Tibial nerve (tissue), 4 donors: ENCODE measurements around the gene TBC1D9. TPM values are rescaled to one million over a fixed set of nuclear protein-coding genes. Genes with fewer than 3 reads are reported as not detected.

Experiments
- DNase-seq, 2 donors: peaks; one replicate each; pipeline ENCODE4 v3.0.0-alpha.2; 2019; ENCODE audit warnings: low spot score in 2 of 2
- H3K27ac ChIP-seq, 4 donors: fragments of 200-600 bp; sonication (generic) in 3 of 4; one replicate each; pipeline ENCODE4 v1.5.1; 2017 to 2019; ENCODE audit warnings: mild to moderate bottlenecking in 1 of 4
- H3K27me3 ChIP-seq, 2 donors: fragments of 200-600 bp; sonication (generic) in 1 of 2; one replicate each; pipeline versions ENCODE4 v1.5.1 to v1.6.0; 2017 to 2019
- H3K36me3 ChIP-seq, 3 donors: fragments of 200-600 bp; sonication (generic); one replicate each; pipeline ENCODE4 v1.5.1; 2018 to 2019
- H3K4me1 ChIP-seq, 4 donors: fragments of 200-600 bp; sonication (generic) in 3 of 4; one replicate each; pipeline ENCODE4 v1.5.1; 2017 to 2019
- H3K4me3 ChIP-seq, 4 donors: fragments of 200-600 bp; sonication (generic) in 3 of 4; one replicate each; pipeline ENCODE4 v1.5.1; 2017 to 2019; ENCODE audit warnings: mild to moderate bottlenecking in 1 of 4, moderate library complexity in 1 of 4
- H3K9me3 ChIP-seq, 4 donors: fragments of 200-600 bp; sonication (generic) in 3 of 4; one replicate each; pipeline ENCODE4 v1.5.1; 2017 to 2019
- CTCF ChIP-seq, 5 experiments: fragments of 200-600 bp in 3 of 5; fragments of 450-650 bp in 2 of 5; sonication (generic) in 3 of 5; IDR thresholded peaks; one replicate each; pipeline ENCODE4 v1.5.1; 2016 to 2019; ENCODE audit warnings: antibody characterized with exemption in 5 of 5, mild to moderate bottlenecking in 3 of 5, moderate library complexity in 2 of 5
- EP300 ChIP-seq, 2 donors: sonication (generic); formaldehyde crosslinking; IDR thresholded peaks; one replicate each; pipeline ENCODE4 v1.6.1; 2017; ENCODE audit warnings: antibody characterized with exemption in 2 of 2, mild to moderate bottlenecking in 1 of 2
- POLR2A ChIP-seq, 2 donors: fragments of 450-650 bp; IDR thresholded peaks; one replicate each; pipeline ENCODE4 v1.6.1; 2017; ENCODE audit warnings: antibody characterized with exemption in 2 of 2, mild to moderate bottlenecking in 2 of 2, moderate library complexity in 2 of 2
- WGBS, 2 donors: methylation state at CpG; one replicate each; pipeline ENCODE4 v1.1.5; 2018; 5-methylcytosine and 5-hydroxymethylcytosine counted together
- total RNA-seq, 4 donors: library from RNA; depleted of rRNA; stranded (reverse); fragments of >200 nt; gene quantifications; one replicate each; pipeline ENCODE4 v1.1.0, GENCODE V29; 2016

TBC1D9 gene
- total RNA-seq, 4 donors from 2014 or later, result 18.4 to 23.7 (median 19.6) TPM

DNA sequence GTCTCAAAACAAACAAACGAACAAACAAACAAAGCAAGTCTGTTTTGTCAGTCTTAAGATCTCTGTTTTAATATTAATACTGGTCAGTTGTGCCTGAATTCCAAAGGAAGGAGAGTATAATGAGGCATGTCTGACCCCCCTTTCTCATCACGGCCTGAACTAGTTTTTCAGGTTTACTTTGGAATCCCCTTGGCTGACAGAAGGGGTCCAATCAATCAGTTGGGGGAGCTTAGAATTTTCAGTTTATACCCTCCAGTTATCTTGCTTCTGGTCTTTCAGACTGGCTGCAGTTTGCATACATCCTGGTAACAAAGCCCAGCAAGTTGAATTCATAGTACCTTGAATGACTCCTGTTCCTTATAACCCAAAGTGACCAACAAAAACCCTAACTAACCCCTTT lies 41.1 kb downstream of the TBC1D9 start:
- H3K36me3 ChIP-seq, result no peaks in the 10 kb centered on the region
- peaks cover 0 to 21% (median 12%) of the 10 kb centered on the region in 4 donors for H3K4me1 ChIP-seq
- no peak overlapping the region for H3K27ac ChIP-seq
- H3K9me3 ChIP-seq, result no peaks in the 10 kb centered on the region
- no peak for DNase-seq
- WGBS, 2 donors, result 70 to 83% methylated on average over 2 of the region's 2 CpGs
- H3K27me3 ChIP-seq, result no peaks in the 10 kb centered on the region
- TF ChIP-seq CTCF (IDR thresholded peaks at IDR 0.05) (no peak), POLR2A (IDR thresholded peaks at IDR 0.05) (no peak), EP300 (IDR thresholded peaks at IDR 0.05) (no peak)
- no peak overlapping the region for H3K4me3 ChIP-seq

GRCh38 chr4:140711910-140712309 lies 44.3 kb downstream of the TBC1D9 start:
- H3K4me3 ChIP-seq, result no peak overlapping the region
- no peak overlapping the region for H3K27ac ChIP-seq
- peaks cover 0 to under 1% (median 0%) of the 10 kb centered on the region in 4 donors for H3K4me1 ChIP-seq
- WGBS, 2 donors, result 81 to 83% methylated on average over 4 of the region's 4 CpGs
- H3K36me3 ChIP-seq, result no peaks in the 10 kb centered on the region
- DNase-seq, result no peak
- no peak for TF ChIP-seq EP300 (IDR thresholded peaks at IDR 0.05)
- no peak for TF ChIP-seq CTCF (IDR thresholded peaks at IDR 0.05)
- no peak for TF ChIP-seq POLR2A (IDR thresholded peaks at IDR 0.05)
- H3K9me3 ChIP-seq, result no peaks in the 10 kb centered on the region
- H3K27me3 ChIP-seq, result no peaks in the 10 kb centered on the region

DNA sequence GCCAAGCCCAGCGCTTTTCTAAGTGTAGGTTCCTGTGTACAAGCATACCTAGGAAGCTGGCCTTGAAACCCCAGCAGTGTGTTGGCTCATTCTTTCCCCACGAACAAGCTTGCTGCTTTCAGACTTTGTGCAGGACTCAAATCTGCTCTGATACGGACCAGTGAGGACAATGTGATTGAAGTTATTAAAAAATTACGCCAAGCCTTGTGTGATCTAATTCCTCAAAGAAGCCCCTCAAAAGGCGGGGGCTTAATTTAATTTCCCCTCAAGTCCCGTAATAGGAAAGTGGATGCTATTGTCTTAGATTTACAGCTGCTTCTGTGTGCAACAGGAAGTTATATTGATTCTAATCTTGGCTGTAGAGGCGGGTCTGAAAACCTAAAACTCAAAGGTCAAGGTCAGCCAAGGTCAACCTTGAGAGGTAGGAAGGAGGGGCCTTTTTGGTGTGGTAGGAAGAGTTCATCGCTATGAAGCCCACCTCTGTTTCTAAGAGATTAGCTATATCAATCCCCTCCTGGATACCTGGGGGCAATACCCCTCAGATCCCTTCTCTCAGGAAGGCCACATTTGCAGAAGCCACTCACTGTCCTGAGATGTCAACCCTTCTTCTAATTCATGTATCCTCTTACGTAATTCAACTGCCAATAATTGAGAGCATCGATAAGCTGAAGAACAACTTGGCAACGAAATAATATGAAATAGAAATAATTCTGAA lies 45.1 kb downstream of the TBC1D9 start:
- Histone ChIP-seq H3K27ac (no peak overlapping the region), H3K4me1 (no peaks in the 10 kb centered on the region), H3K27me3 (no peaks in the 10 kb centered on the region), H3K36me3 (no peaks in the 10 kb centered on the region), H3K4me3 (no peak overlapping the region), H3K9me3 (no peaks in the 10 kb centered on the region)
- no peak for DNase-seq
- TF ChIP-seq CTCF (IDR thresholded peaks at IDR 0.05) (no peak), EP300 (IDR thresholded peaks at IDR 0.05) (no peak), POLR2A (IDR thresholded peaks at IDR 0.05) (no peak)
- WGBS, 2 donors, result 74 to 75% methylated on average over 11 of the region's 11 CpGs

DNA sequence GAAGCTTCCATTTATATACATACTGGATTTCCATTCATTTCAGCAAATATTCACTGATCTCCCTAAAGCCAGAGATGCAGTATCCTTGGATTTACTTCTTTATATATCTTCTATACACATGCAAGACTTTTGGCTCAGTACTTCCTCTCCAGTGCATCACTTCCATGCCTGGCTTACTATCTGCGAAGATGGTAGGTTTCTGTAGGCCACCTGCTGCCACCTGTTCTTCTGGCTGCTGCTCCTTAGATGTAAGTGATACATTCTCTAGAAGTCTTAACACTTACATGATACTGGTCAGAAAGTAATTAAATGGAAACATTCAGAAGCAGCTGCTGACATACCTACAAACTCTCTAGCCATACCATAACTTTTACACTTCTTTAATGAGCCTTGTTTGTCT lies 48.9 kb downstream of the TBC1D9 start:
- H3K27ac ChIP-seq, result no peak overlapping the region
- DNase-seq, result no peak
- no peaks in the 10 kb centered on the region for H3K36me3 ChIP-seq
- 95 to 100% methylated on average over 1 of the region's 1 CpG for WGBS, 2 donors
- H3K27me3 ChIP-seq, result no peaks in the 10 kb centered on the region
- H3K4me3 ChIP-seq, result no peak overlapping the region
- TF ChIP-seq CTCF (IDR thresholded peaks at IDR 0.05) (no peak), POLR2A (IDR thresholded peaks at IDR 0.05) (no peak), EP300 (IDR thresholded peaks at IDR 0.05) (no peak)
- H3K9me3 ChIP-seq, result no peaks in the 10 kb centered on the region
- peaks cover 0 to 18% (median 5%) of the 10 kb centered on the region in 4 donors for H3K4me1 ChIP-seq

DNA sequence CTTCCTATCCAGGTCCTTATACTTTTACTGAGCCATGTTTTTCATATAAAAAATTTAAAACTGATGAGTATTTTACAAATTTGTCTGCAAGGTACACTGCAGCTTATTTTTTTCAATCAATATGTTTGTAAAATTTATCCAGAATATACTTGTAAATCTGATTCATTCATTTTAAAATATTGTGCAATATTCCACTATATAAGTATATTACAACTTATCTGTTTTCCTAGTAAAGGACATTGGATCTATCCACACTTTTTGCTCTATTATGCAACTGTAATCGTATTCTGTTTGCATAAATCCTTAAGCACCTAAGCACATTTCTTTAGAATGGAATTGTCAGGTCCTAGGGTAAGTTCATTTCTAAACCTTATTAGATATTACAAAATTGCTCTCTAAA lies 49.5 kb downstream of the TBC1D9 start:
- Histone ChIP-seq H3K27ac (no peak overlapping the region), H3K27me3 (no peaks in the 10 kb centered on the region), H3K36me3 (no peaks in the 10 kb centered on the region), H3K4me3 (no peak overlapping the region), H3K4me1 (peaks cover 0 to 23% (median 8%) of the 10 kb centered on the region in 4 donors), H3K9me3 (no peaks in the 10 kb centered on the region)
- TF ChIP-seq EP300 (IDR thresholded peaks at IDR 0.05) (no peak), CTCF (IDR thresholded peaks at IDR 0.05) (no peak), POLR2A (IDR thresholded peaks at IDR 0.05) (no peak)
- no peak for DNase-seq
- 91 to 96% methylated on average over 1 of the region's 1 CpG for WGBS, 2 donors
